Measurements from ENCODE around the gene CNTNAP2. TPM values are rescaled to one million over a fixed set of nuclear protein-coding genes. Genes with fewer than 3 reads are reported as not detected.

CNTNAP2 gene
- total and polyA plus RNA-seq, 2 of the 8 experiments (the other 6 are each of a cell fraction or from before 2014, with no cell fraction given), result 27.9 to 71.0 TPM

- TF ChIP-seq NANOG (IDR thresholded peaks at IDR 0.05; ENCODE audit: insufficient read depth, low read depth, low read length, poor library complexity, severe bottlenecking), result no peak
Observed at GRCh38 chr7:148348466-148348865, 2231.9 kb downstream of the CNTNAP2 start (continued).
